ENCODE data around the gene PCDHGA12. TPM values are rescaled to one million over a fixed set of nuclear protein-coding genes. Genes with fewer than 3 reads are reported as not detected.

Gene PCDHGA12
- total and polyA plus RNA-seq, 2 of the 8 experiments (the other 6 are each of a cell fraction or from before 2014, with no cell fraction given), result 0.88 to 1.3 TPM

GRCh38 chr5:141384471-141385267 is 45.6 kb upstream of the PCDHGA12 start (continued):
- TF ChIP-seq CHD7 (IDR thresholded peaks at IDR 0.05; ENCODE audit: insufficient replicate concordance, low read length), result no peak
- no peak for TF ChIP-seq TCF12 (IDR thresholded peaks at IDR 0.05; ENCODE audit: low read depth, low read length)
- no peak for TF ChIP-seq GTF2F1 (IDR thresholded peaks at IDR 0.05; ENCODE audit: borderline replicate concordance, low read depth, low read length)
- no peak for TF ChIP-seq MAFK (IDR thresholded peaks at IDR 0.05; ENCODE audit: low read depth, low read length)
- TF ChIP-seq POLR2A (IDR thresholded peaks at IDR 0.05; ENCODE audit: control extremely low read depth in 1 of 2, low read depth in 2 of 2, low read length in 2 of 2), result no peak
- no peak for TF ChIP-seq RNF2 (IDR thresholded peaks at IDR 0.05; ENCODE audit: borderline replicate concordance, low read depth, low read length, missing control alignments, poor library complexity, severe bottlenecking)
- no peak for TF ChIP-seq HDAC6 (IDR thresholded peaks at IDR 0.05; ENCODE audit: low read depth, low read length)
- no peak for TF ChIP-seq ATF2 (IDR thresholded peaks at IDR 0.05; ENCODE audit: low read length)
